B cell (primary cell): ENCODE results near the gene PDZD2. TPM values are rescaled to one million over a fixed set of nuclear protein-coding genes. Genes with fewer than 3 reads are reported as not detected.

ENCODE experiments used
- ATAC-seq: fragments of 200-7000 bp; cut with Tn5 transposase; one replicate; pipeline ENCODE4 v1.10.0; 2021; ENCODE audit warnings: low read depth, mild to moderate bottlenecking, moderate number of reproducible peaks, moderate library complexity
- CTCF ChIA-PET: fragments of 350-600 bp; sonication (Branson Sonifier 250); formaldehyde crosslinking; loops from one replicate; lab custom pipeline; 2021; ENCODE audit warnings: antibody characterized with exemption, inconsistent platforms; lab: Charles Lee
- POLR2A ChIA-PET: fragments of 350-600 bp; sonication (Branson Sonifier 250); formaldehyde crosslinking; loops from one replicate; lab custom pipeline; 2021; ENCODE audit warnings: antibody characterized with exemption; lab: Charles Lee
- DNase-seq: peaks from one replicate; pipeline ENCODE4 v3.0.0; 2013
- H2AFZ ChIP-seq: 2 replicates; pipeline ENCODE4 v1.6.1; 2012; ENCODE audit warnings: mild to moderate bottlenecking, low read depth, low read length; ENCODE audit not compliant: insufficient read depth, poor library complexity, severe bottlenecking
- H3K27ac ChIP-seq, 2 donors: 1 replicate in 1 of 2; 2 replicates in 1 of 2; pipeline ENCODE4 v1.5.1; 2012 to 2013; ENCODE audit warnings: low read length in 2 of 2, mild to moderate bottlenecking in 2 of 2, moderate library complexity in 1 of 2
- H3K27me3 ChIP-seq, 4 experiments: fragments of 200-600 bp in 1 of 4; sonication (generic) in 1 of 4; replicated peaks in 1 of 4; 1 replicate in 2 of 4; 2 replicates in 2 of 4; pipeline versions ENCODE4 v1.6.1 to v1.7.0; 2013 to 2016; ENCODE audit warnings: low read length in 3 of 4, mild to moderate bottlenecking in 2 of 4, mixed read lengths in 1 of 4, moderate library complexity in 1 of 4; ENCODE audit not compliant: insufficient read depth in 4 of 4, control insufficient read depth in 3 of 4; ENCODE audit errors: control extremely low read depth in 1 of 4
- H3K36me3 ChIP-seq, 2 experiments: replicated peaks in 1 of 2; 1 replicate in 1 of 2; 2 replicates in 1 of 2; pipeline versions ENCODE4 v1.6.1 to v1.7.1; 2013; ENCODE audit warnings: low read length in 1 of 2; ENCODE audit not compliant: insufficient read depth in 2 of 2, control insufficient read depth in 1 of 2; ENCODE audit errors: control extremely low read depth in 1 of 2, extremely low read depth in 1 of 2
- H3K4me1 ChIP-seq, 2 donors: fragments of 200-600 bp in 1 of 2; sonication (generic) in 1 of 2; 1 replicate in 1 of 2; 2 replicates in 1 of 2; pipeline versions ENCODE4 v1.5.1 to v1.6.1; 2013 to 2017; ENCODE audit warnings: low read length in 2 of 2; ENCODE audit not compliant: control insufficient read depth in 2 of 2, insufficient read depth in 2 of 2
- H3K4me2 ChIP-seq: replicated peaks from 2 replicates; pipeline ENCODE3; 2012; ENCODE audit warnings: mild to moderate bottlenecking, low read depth, low read length; ENCODE audit not compliant: poor library complexity, severe bottlenecking
- H3K4me3 ChIP-seq, 5 experiments: fragments of 200-600 bp in 1 of 5; sonication (generic) in 1 of 5; 1 replicate in 3 of 5; 2 replicates in 2 of 5; pipeline versions ENCODE4 v1.5.1 to v1.7.0; 2011 to 2016; ENCODE audit warnings: low read length in 4 of 5, mild to moderate bottlenecking in 4 of 5, low read depth in 2 of 5, control low read depth in 1 of 5, moderate library complexity in 1 of 5; ENCODE audit not compliant: insufficient read depth in 1 of 5; ENCODE audit errors: control extremely low read depth in 1 of 5, extremely low read depth in 1 of 5
- H3K79me2 ChIP-seq: fragments of 200-600 bp; sonication (generic); one replicate; pipeline ENCODE4 v1.6.0; 2016; ENCODE audit warnings: low read length; ENCODE audit not compliant: control insufficient read depth, insufficient read depth
- H3K9ac ChIP-seq: fragments of 200-600 bp; sonication (generic); 2 replicates; pipeline ENCODE4 v1.6.1; 2017; ENCODE audit warnings: mild to moderate bottlenecking, low read length, moderate library complexity
- H3K9me3 ChIP-seq, 3 donors: one replicate each; pipeline versions ENCODE4 v1.6.1 to v1.7.1; 2013; ENCODE audit warnings: low read length in 2 of 3; ENCODE audit not compliant: control insufficient read depth in 2 of 3, insufficient read depth in 1 of 3; ENCODE audit errors: control extremely low read depth in 1 of 3
- H4K20me1 ChIP-seq: 2 replicates; pipeline ENCODE4 v1.6.0; 2012; ENCODE audit warnings: mild to moderate bottlenecking, low read length; ENCODE audit not compliant: insufficient read depth, control insufficient read depth, poor library complexity, severe bottlenecking
- H3K27ac Mint-ChIP-seq: one replicate; pipeline ENCODE4 v1.8.0; 2021; ENCODE audit warnings: mixed read lengths
- H3K27me3 Mint-ChIP-seq: one replicate; pipeline ENCODE4 v1.8.0; 2021; ENCODE audit warnings: mixed read lengths
- H3K4me1 Mint-ChIP-seq: one replicate; pipeline ENCODE4 v1.8.0; 2021; ENCODE audit warnings: mixed read lengths
- H3K4me3 Mint-ChIP-seq: one replicate; pipeline ENCODE4 v1.8.0; 2021; ENCODE audit warnings: mixed read lengths
- H3K9me3 Mint-ChIP-seq: one replicate; pipeline ENCODE4 v1.8.0; 2022; ENCODE audit warnings: mixed read lengths; ENCODE audit not compliant: insufficient read depth
- CTCF ChIP-seq: fragments of 200-600 bp; IDR thresholded peaks from one replicate; pipeline ENCODE4 v1.8.0; 2022; ENCODE audit warnings: antibody characterized with exemption, mild to moderate bottlenecking
- EZH2 ChIP-seq: IDR thresholded peaks from 2 replicates; pipeline ENCODE4 v1.6.1; 2012; ENCODE audit warnings: borderline replicate concordance, low read depth, mild to moderate bottlenecking, moderate library complexity, low read length; ENCODE audit not compliant: insufficient read depth, poor library complexity, severe bottlenecking
- WGBS: methylation state at CpG from one replicate; pipeline ENCODE4 v1.1.5; 2013; ENCODE audit warnings: missing lambda C conversion rate; ENCODE audit not compliant: insufficient coverage; 5-methylcytosine and 5-hydroxymethylcytosine counted together
- intact Hi-C: fragments of 100-400 bp; cut with micrococcal nuclease; formaldehyde crosslinking; loops from one replicate; pipeline ENCODE4 v1.10.0; 2022
- polyA plus RNA-seq: library from polyadenylated mRNA; depleted of rRNA; stranded (reverse); fragments of >200 nt; gene quantifications from 2 replicates; pipeline ENCODE4 v1.2.3, GENCODE V29; 2012
- total RNA-seq, 2 donors: library from RNA; stranded (reverse); fragments of 120-200 nt in 1 of 2; gene quantifications; 1 replicate in 1 of 2; 2 replicates in 1 of 2; pipeline versions ENCODE4 v1.2.3 to v1.2.4, GENCODE V29; 2013 to 2022

The PDZD2 gene
- total and polyA plus RNA-seq, 2 donors (not counting 1 experiment from before 2014, with no cell fraction given), result not detected

DNA sequence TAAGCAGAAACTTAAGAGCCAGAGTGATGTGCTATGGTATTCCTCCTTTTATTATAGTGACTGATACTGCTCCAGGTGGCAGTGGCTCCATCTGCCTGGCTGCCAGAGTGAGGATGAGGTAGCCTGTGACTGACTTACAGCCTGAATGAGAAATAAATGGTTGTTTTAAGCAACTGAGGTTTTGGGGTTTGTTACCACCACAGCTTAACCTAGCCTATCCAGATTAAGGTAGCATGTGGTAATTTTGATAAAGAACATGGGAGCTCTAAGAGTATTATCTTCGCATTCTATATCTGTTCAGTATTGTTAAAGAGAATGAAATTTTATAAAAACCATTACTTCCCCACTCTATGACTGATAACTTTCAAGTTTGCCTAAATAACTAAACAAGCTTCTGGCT is 496.2 kb downstream of the PDZD2 start:
- Mint-ChIP-seq H3K4me3 (no peak overlapping the region), H3K27me3 (no peaks in the 10 kb centered on the region), H3K4me1 (peaks cover 2% of the 10 kb centered on the region), H3K9me3 (no peaks in the 10 kb centered on the region), H3K27ac (no peak overlapping the region)
- no CpG with 5 or more reads among the region's 1 CpG for WGBS
- no peaks in the 10 kb centered on the region for H3K27me3 ChIP-seq
- H3K4me2 ChIP-seq, result no peak overlapping the region
- no peaks in the 10 kb centered on the region for H3K9me3 ChIP-seq
- intact Hi-C loops, result no loop called here
- no peak overlapping the region for H3K27ac ChIP-seq
- no peak for TF ChIP-seq EZH2
- no peak for TF ChIP-seq CTCF
- H3K9ac ChIP-seq, result no peak overlapping the region
- H3K4me1 ChIP-seq, result no peaks in the 10 kb centered on the region
- ChIA-PET POLR2A (no interaction called here), CTCF (interaction anchor here (0.6 to 1.3 kb wide), 3 partner anchors 9 to 195 kb away, joined by 3 read pairs; no protein-coding TSS in a partner anchor)
- no peak overlapping the region for H3K4me3 ChIP-seq
- ATAC-seq, result no peak
- H2AFZ ChIP-seq, result no peak overlapping the region
- no peak for DNase-seq
- peaks cover 38% of the 10 kb centered on the region for H3K79me2 ChIP-seq
- H4K20me1 ChIP-seq, result peaks cover 15% of the 10 kb centered on the region
- H3K36me3 ChIP-seq, result peaks cover 9 to 22% of the 10 kb centered on the region in 2 experiments

DNA sequence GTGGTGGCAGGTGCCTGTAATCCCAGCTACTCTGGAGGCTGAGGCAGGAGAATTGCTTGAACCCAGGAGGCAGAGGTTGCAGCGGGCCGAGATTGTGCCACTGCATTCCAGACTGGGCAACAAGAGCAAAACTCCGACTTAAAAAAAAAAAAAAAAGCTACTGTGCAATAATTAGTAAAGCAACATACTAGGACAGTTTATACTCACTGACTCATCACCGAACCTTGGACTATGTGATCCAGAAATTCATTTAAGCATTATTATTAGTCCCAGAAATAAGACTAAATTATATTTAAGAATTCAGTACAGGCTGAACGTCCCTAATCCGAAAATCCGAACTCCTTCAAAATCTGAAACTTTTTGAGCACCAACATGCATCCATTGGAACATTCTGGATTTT is 497.4 kb downstream of the PDZD2 start:
- no peaks in the 10 kb centered on the region for H3K27me3 ChIP-seq
- no peaks in the 10 kb centered on the region for H3K9me3 ChIP-seq
- CTCF ChIA-PET, result interaction anchor here (1.3 kb wide), 1 partner anchor 193 kb away, joined by 3 read pairs; no protein-coding TSS in a partner anchor
- H3K36me3 ChIP-seq, result peaks cover 9 to 26% of the 10 kb centered on the region in 2 experiments
- H3K4me1 ChIP-seq, result no peaks in the 10 kb centered on the region
- peaks cover 36% of the 10 kb centered on the region for H3K79me2 ChIP-seq
- Mint-ChIP-seq H3K4me3 (no peak overlapping the region), H3K27ac (no peak overlapping the region), H3K9me3 (no peaks in the 10 kb centered on the region), H3K4me1 (peaks cover 2% of the 10 kb centered on the region), H3K27me3 (no peaks in the 10 kb centered on the region)
- POLR2A ChIA-PET, result no interaction called here
- ATAC-seq, result no peak
- H3K9ac ChIP-seq, result no peak overlapping the region
- intact Hi-C loops, result no loop called here
- peaks cover 15% of the 10 kb centered on the region for H4K20me1 ChIP-seq
- no peak overlapping the region for H2AFZ ChIP-seq
- H3K4me2 ChIP-seq, result no peak overlapping the region
- no CpG with 5 or more reads among the region's 7 CpGs for WGBS
- no peak for DNase-seq
- no peak overlapping the region for H3K27ac ChIP-seq
- H3K4me3 ChIP-seq, result no peak overlapping the region
- TF ChIP-seq CTCF (no peak), EZH2 (no peak)
